H9 (cell line): Measurements from ENCODE around the gene MYO5C. TPM values are rescaled to one million over a fixed set of nuclear protein-coding genes. Genes with fewer than 3 reads are reported as not detected.
A peak's percentile ranks its signal among the peaks of the same experiment; 100 is the strongest.

Experiments
- DNase-seq: peaks from one replicate; pipeline ENCODE4 v3.0.0-alpha.2; 2017
- H2AFZ ChIP-seq: one replicate; pipeline ENCODE4 v1.6.1; 2013; ENCODE audit warnings: mild to moderate bottlenecking, low read length, control low read depth, moderate library complexity
- H2AK5ac ChIP-seq: 2 replicates; pipeline ENCODE4 v1.6.1; 2013; ENCODE audit warnings: low read length, control low read depth, mixed read lengths; ENCODE audit not compliant: insufficient read length
- H2BK120ac ChIP-seq: one replicate; pipeline ENCODE4 v1.6.1; 2013; ENCODE audit warnings: low read depth, mild to moderate bottlenecking, low read length, control low read depth, inconsistent platforms; ENCODE audit not compliant: poor library complexity, severe bottlenecking
- H2BK12ac ChIP-seq: 2 replicates; pipeline ENCODE4 v1.6.1; 2013; ENCODE audit warnings: low read length, control low read depth, mixed read lengths, low read depth; ENCODE audit not compliant: insufficient read length
- H2BK15ac ChIP-seq: 2 replicates; pipeline ENCODE4 v1.6.1; 2013; ENCODE audit warnings: low read depth, low read length, control low read depth
- H2BK20ac ChIP-seq: one replicate; pipeline ENCODE4 v1.6.1; 2013; ENCODE audit warnings: low read depth, mild to moderate bottlenecking, low read length, control low read depth, inconsistent platforms; ENCODE audit not compliant: poor library complexity, severe bottlenecking
- H2BK5ac ChIP-seq: 2 replicates; pipeline ENCODE4 v1.6.1; 2013; ENCODE audit warnings: low read length, control low read depth, mixed read lengths; ENCODE audit not compliant: insufficient read length
- H3K14ac ChIP-seq: 2 replicates; pipeline ENCODE4 v1.6.1; 2013; ENCODE audit warnings: low read length, control low read depth; ENCODE audit not compliant: insufficient read depth
- H3K18ac ChIP-seq: 2 replicates; pipeline ENCODE4 v1.6.1; 2013; ENCODE audit warnings: low read depth, mild to moderate bottlenecking, mixed read lengths, low read length, control low read depth; ENCODE audit not compliant: insufficient read length
- H3K23ac ChIP-seq: 2 replicates; pipeline ENCODE4 v1.6.1; 2013; ENCODE audit warnings: low read length, control low read depth, mixed read lengths, low read depth; ENCODE audit not compliant: insufficient read length
- H3K23me2 ChIP-seq: 2 replicates; pipeline ENCODE4 v1.6.1; 2013; ENCODE audit warnings: low read depth, mild to moderate bottlenecking, mixed read lengths, low read length, control low read depth; ENCODE audit not compliant: insufficient read length, poor library complexity, severe bottlenecking
- H3K27ac ChIP-seq: 2 replicates; pipeline ENCODE4 v1.5.1; 2013; ENCODE audit warnings: low read length, control low read depth, mixed read lengths, low read depth; ENCODE audit not compliant: insufficient read length
- H3K27me3 ChIP-seq: 2 replicates; pipeline ENCODE4 v1.6.1; 2013; ENCODE audit warnings: low read length, control low read depth, inconsistent platforms; ENCODE audit not compliant: insufficient read depth
- H3K4ac ChIP-seq: 2 replicates; pipeline ENCODE4 v1.6.1; 2013; ENCODE audit warnings: low read depth, mild to moderate bottlenecking, control low read depth, inconsistent platforms, low read length, moderate library complexity
- H3K4me1 ChIP-seq: 2 replicates; pipeline ENCODE4 v1.6.1; 2013; ENCODE audit warnings: low read length, control low read depth, inconsistent platforms; ENCODE audit not compliant: insufficient read depth
- H3K4me2 ChIP-seq: 2 replicates; pipeline ENCODE4 v1.6.1; 2013; ENCODE audit warnings: low read length, control low read depth, mixed read lengths; ENCODE audit not compliant: insufficient read length, insufficient read depth
- H3K56ac ChIP-seq: 2 replicates; pipeline ENCODE4 v1.6.1; 2013; ENCODE audit warnings: low read depth, mild to moderate bottlenecking, mixed read lengths, low read length, control low read depth; ENCODE audit not compliant: insufficient read length
- H3K79me1 ChIP-seq: 2 replicates; pipeline ENCODE4 v1.6.1; 2013; ENCODE audit warnings: low read depth, mild to moderate bottlenecking, moderate library complexity, low read length, control low read depth, inconsistent platforms; ENCODE audit not compliant: insufficient read depth, poor library complexity, severe bottlenecking
- H3K79me2 ChIP-seq: 2 replicates; pipeline ENCODE4 v1.6.1; 2013; ENCODE audit warnings: low read length, control low read depth, inconsistent platforms; ENCODE audit not compliant: insufficient read depth
- H3K9ac ChIP-seq: 2 replicates; pipeline ENCODE4 v1.6.1; 2013; ENCODE audit warnings: low read length, control low read depth, mixed read lengths; ENCODE audit not compliant: insufficient read length; ENCODE audit errors: extremely low read depth
- H3K9me3 ChIP-seq: one replicate; pipeline ENCODE4 v1.6.1; 2013; ENCODE audit warnings: low read depth, low read length, inconsistent platforms; ENCODE audit not compliant: control insufficient read depth
- H3T11ph ChIP-seq: one replicate; pipeline ENCODE4 v1.6.1; 2013; ENCODE audit warnings: mild to moderate bottlenecking, low read length, control low read depth, inconsistent platforms
- H4K20me1 ChIP-seq: one replicate; pipeline ENCODE4 v1.6.1; 2013; ENCODE audit not compliant: control insufficient read depth, insufficient read length, insufficient read depth
- H4K5ac ChIP-seq: 2 replicates; pipeline ENCODE4 v1.6.1; 2013; ENCODE audit warnings: low read depth, mild to moderate bottlenecking, mixed read lengths, low read length, control low read depth; ENCODE audit not compliant: insufficient read length
- H4K8ac ChIP-seq: replicated peaks from 2 replicates; pipeline ENCODE4 v1.6.1; 2013; ENCODE audit warnings: low read length, control low read depth, mixed read lengths, low read depth; ENCODE audit not compliant: insufficient read length
- H4K91ac ChIP-seq: 2 replicates; pipeline ENCODE4 v1.6.1; 2013; ENCODE audit warnings: low read depth, mild to moderate bottlenecking, moderate library complexity, mixed read lengths, low read length, control low read depth; ENCODE audit not compliant: insufficient read length
- H3K27ac Mint-ChIP-seq, 3 experiments: 2 replicates in 2 of 3; 3 replicates in 1 of 3; pipeline ENCODE4 v1.8.0; 2020 to 2021; ENCODE audit warnings: mixed read lengths in 3 of 3, mild to moderate bottlenecking in 1 of 3, moderate library complexity in 1 of 3
- H3K27me3 Mint-ChIP-seq: 2 replicates; pipeline ENCODE4 v1.8.0; 2021; ENCODE audit warnings: low read depth, mild to moderate bottlenecking, moderate library complexity, mixed read lengths
- H3K36me3 Mint-ChIP-seq, 3 experiments: 2 replicates in 2 of 3; 3 replicates in 1 of 3; pipeline ENCODE4 v1.8.0; 2020 to 2021; ENCODE audit warnings: low read depth in 3 of 3, mixed read lengths in 3 of 3; ENCODE audit not compliant: insufficient read depth in 1 of 3
- H3K4me1 Mint-ChIP-seq, 2 experiments: 2 replicates each; pipeline ENCODE4 v1.8.0; 2020; ENCODE audit warnings: mixed read lengths in 2 of 2
- H3K4me3 Mint-ChIP-seq, 2 experiments: 2 replicates in 1 of 2; 3 replicates in 1 of 2; pipeline ENCODE4 v1.8.0; 2020 to 2021; ENCODE audit warnings: mild to moderate bottlenecking in 2 of 2, mixed read lengths in 2 of 2, moderate library complexity in 1 of 2
- H3K9me3 Mint-ChIP-seq, 2 experiments: 2 replicates in 1 of 2; 3 replicates in 1 of 2; pipeline ENCODE4 v1.8.0; 2020; ENCODE audit warnings: mild to moderate bottlenecking in 2 of 2, mixed read lengths in 2 of 2, moderate library complexity in 1 of 2
- WGBS: extraction: QIAGEN DNeasy Blood & Tissue Kit; methylation state at CpG from one replicate; pipeline ENCODE4 v1.1.7; 2013; ENCODE audit warnings: missing lambda C conversion rate, low lambda C conversion rate, mixed read lengths; ENCODE audit not compliant: insufficient read length; ENCODE audit errors: extremely low coverage; 5-methylcytosine and 5-hydroxymethylcytosine counted together
- total RNA-seq: library from RNA; stranded (reverse); gene quantifications from 2 replicates; pipeline ENCODE4 v1.2.1, GENCODE V29; 2021
- TF ChIP-seq, protein P1 (sequence below): fragments of 200-600 bp; sonication (generic); conservative IDR thresholded peaks from 3 replicates; pipeline ENCODE4 v1.8.0; 2021; ENCODE audit warnings: antibody characterized with exemption, mild to moderate bottlenecking

MYO5C gene
- total RNA-seq, 1 experiment from 2014 or later = 22.2 TPM

DNA sequence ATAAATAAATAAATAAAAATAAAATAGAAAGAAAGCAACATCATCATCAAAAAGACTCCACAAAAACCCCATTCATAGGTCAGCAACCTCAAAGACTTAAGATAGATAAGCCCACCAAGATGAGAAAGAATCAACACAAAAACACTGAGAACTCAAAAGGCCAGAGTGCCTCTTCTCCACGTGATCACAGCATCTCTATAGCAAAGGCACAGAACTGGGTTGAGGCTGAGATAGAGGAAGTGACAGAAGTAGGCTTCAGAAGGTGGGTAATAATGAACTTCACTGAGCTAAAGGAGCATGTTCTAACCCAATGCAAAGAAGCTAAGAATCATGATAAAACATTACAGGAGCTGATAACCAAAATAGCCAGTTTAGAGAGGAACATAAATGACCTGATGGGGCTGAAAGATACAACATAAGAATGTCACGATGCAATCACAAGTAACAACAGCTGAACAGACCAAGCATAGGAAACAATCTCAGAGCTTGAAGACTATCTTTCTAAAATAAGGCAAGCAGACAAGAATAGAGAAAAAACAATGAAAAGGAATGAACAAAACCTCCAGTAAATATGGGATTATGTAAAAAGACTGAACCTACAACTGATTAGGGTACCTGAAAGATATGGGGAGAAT, 130.9 kb downstream of the MYO5C start:
- TF ChIP-seq, protein P1, sequence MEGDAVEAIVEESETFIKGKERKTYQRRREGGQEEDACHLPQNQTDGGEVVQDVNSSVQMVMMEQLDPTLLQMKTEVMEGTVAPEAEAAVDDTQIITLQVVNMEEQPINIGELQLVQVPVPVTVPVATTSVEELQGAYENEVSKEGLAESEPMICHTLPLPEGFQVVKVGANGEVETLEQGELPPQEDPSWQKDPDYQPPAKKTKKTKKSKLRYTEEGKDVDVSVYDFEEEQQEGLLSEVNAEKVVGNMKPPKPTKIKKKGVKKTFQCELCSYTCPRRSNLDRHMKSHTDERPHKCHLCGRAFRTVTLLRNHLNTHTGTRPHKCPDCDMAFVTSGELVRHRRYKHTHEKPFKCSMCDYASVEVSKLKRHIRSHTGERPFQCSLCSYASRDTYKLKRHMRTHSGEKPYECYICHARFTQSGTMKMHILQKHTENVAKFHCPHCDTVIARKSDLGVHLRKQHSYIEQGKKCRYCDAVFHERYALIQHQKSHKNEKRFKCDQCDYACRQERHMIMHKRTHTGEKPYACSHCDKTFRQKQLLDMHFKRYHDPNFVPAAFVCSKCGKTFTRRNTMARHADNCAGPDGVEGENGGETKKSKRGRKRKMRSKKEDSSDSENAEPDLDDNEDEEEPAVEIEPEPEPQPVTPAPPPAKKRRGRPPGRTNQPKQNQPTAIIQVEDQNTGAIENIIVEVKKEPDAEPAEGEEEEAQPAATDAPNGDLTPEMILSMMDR = no peak
- H3K4me1 ChIP-seq = no peaks in the 10 kb centered on the region; the same call in 1 of the 2 replicates
- no peak overlapping the region for H3K4me3 Mint-ChIP-seq
- H3K27ac Mint-ChIP-seq = peak overlapping the region in 1 of 3 experiments; percentile 72; a peak in 2 of 7 replicates
- H2AFZ ChIP-seq = no peak overlapping the region
- peaks cover 0 to 7% of the 10 kb centered on the region in 2 experiments; a peak in 2 of 4 replicates for H3K4me1 Mint-ChIP-seq
- H3K9me3 Mint-ChIP-seq = no peaks in the 10 kb centered on the region
- peaks cover 2 to 9% (median 3%) of the 10 kb centered on the region in 3 experiments; a peak in 5 of 7 replicates for H3K36me3 Mint-ChIP-seq
- no peak overlapping the region for H4K91ac ChIP-seq
- no peak overlapping the region for H3K56ac ChIP-seq
- no peak overlapping the region for H4K5ac ChIP-seq
- H2AK5ac ChIP-seq = no peak overlapping the region
- H2BK5ac ChIP-seq = no peak overlapping the region
- no peaks in the 10 kb centered on the region for H3K79me2 ChIP-seq
- H2BK12ac ChIP-seq = no peak overlapping the region
- H3K23ac ChIP-seq = no peak overlapping the region
- no peak overlapping the region for H3K27ac ChIP-seq
- H4K20me1 ChIP-seq = no peaks in the 10 kb centered on the region
- no peak for DNase-seq
- H3K27me3 ChIP-seq = no peaks in the 10 kb centered on the region
- no peaks in the 10 kb centered on the region for H3K79me1 ChIP-seq
- WGBS = no CpG with 5 or more reads among the region's 2 CpGs
- no peaks in the 10 kb centered on the region for H3K23me2 ChIP-seq
- no peak overlapping the region for H4K8ac ChIP-seq
- H3K9ac ChIP-seq = no peak overlapping the region
- no peak overlapping the region for H3K4me2 ChIP-seq
- H3K9me3 ChIP-seq = no peaks in the 10 kb centered on the region
- H3K14ac ChIP-seq = no peak overlapping the region
- no peak overlapping the region for H3T11ph ChIP-seq
- no peak overlapping the region for H2BK120ac ChIP-seq
- H3K27me3 Mint-ChIP-seq = no peaks in the 10 kb centered on the region
- no peak overlapping the region for H3K4ac ChIP-seq
- H2BK20ac ChIP-seq = no peak overlapping the region
- no peak overlapping the region for H2BK15ac ChIP-seq
- H3K18ac ChIP-seq = no peak overlapping the region
